Measurements from ENCODE around the gene GSPT1. TPM values are rescaled to one million over a fixed set of nuclear protein-coding genes. Genes with fewer than 3 reads are reported as not detected.
A peak's percentile ranks its signal among the peaks of the same experiment; 100 is the strongest.

Gene GSPT1
- total and polyA plus RNA-seq, 9 of the 15 experiments (the other 6 are each of a cell fraction or from before 2014, with no cell fraction given) = 63.8 to 269 (median 148) TPM

DNA sequence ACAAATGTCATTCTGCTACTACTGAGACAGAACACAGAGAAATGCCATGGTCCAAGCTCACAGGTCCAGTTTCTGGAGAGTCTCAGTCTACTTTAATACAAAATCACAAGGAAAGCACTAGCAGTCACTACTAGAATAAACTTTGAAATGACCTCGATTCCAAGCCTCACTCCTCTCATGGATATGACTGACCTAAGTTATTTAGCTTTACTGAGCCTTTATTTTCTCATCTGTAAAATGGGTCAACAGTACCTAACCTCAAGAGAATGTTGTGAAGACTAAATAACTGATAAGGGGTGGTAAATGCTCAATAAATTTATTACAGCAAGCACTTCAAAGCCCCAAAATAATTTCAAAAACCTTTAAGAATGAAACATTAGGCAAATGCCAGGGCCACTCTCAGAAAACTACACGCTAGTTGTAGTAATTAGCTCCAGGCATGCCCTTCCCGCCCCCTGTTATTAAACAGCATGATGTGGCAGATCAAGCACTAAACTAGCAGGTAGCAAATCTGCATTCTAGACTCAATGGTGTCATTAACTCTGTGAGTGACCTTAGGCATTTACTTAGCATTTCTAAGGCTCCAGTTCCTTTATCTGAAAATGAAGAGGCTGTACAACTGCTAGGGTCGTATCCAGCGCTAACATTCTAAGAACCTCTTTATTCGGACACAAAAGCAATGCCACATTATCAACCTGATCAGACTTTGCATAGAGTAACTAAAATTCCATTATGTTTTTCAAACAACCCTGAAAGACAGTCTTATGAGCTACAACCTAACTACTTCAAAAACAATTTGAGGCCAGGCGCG lies 8.4 kb downstream of the GSPT1 start (continued):
- TF ChIP-seq, protein P1, sequence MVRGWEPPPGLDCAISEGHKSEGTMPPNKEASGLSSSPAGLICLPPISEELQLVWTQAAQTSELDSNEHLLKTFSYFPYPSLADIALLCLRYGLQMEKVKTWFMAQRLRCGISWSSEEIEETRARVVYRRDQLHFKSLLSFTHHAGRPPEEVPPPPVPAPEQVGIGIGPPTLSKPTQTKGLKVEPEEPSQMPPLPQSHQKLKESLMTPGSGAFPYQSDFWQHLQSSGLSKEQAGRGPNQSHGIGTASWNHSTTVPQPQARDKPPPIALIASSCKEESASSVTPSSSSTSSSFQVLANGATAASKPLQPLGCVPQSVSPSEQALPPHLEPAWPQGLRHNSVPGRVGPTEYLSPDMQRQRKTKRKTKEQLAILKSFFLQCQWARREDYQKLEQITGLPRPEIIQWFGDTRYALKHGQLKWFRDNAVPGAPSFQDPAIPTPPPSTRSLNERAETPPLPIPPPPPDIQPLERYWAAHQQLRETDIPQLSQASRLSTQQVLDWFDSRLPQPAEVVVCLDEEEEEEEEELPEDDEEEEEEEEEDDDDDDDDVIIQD (CRISPR knock-in tag; IDR thresholded peaks at IDR 0.05) = no peak

DNA sequence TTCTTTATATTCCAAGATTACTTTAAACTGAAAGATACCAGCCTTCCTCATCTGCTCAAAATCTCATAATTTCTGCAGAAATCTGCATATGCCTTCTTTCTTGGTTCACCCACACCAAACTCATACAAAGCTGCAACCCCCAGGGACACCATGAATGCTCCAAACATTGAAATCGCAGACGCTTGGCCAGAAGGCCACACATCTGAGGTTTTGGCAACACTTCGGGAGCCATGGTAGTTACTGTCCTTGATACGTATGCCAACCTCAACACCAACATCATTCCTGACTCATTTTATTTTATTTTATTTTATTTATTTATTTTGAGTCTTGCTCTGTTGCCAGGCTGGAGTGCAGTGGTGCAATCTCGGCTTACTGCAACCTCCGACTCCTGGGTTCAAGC lies 11.8 kb downstream of the GSPT1 start:
- H3K4me3 ChIP-seq = no peak overlapping the region
- peaks cover 25% of the 10 kb centered on the region for H4K20me1 ChIP-seq (replicated peaks; ENCODE audit: control insufficient read depth, insufficient read depth, low read length)
- FAIRE-seq = no peak
- intact Hi-C loops (cut with micrococcal nuclease) (no loop called here), in situ Hi-C loops (cut with MboI) (no loop called here)
- H2AFZ ChIP-seq (ENCODE audit: low read depth, low read length) = no peak overlapping the region
- no peak overlapping the region for H3K27ac ChIP-seq (ENCODE audit: extremely low read depth, low read depth, low read length)
- no peak overlapping the region for H3K9ac ChIP-seq (ENCODE audit: insufficient read depth in 1 of 2, low read depth in 2 of 2, low read length in 2 of 2)
- no peak for DNase-seq (ENCODE audit: extremely low read depth in 1 of 4, low spot score in 3 of 4)
- no TSS peak for BruUV-seq (replicated peaks)
- no peaks in the 10 kb centered on the region for H3K9me3 ChIP-seq (replicated peaks; ENCODE audit: control insufficient read depth, insufficient read depth, low read depth, low read length)
- H3K27me3 ChIP-seq (ENCODE audit: control insufficient read depth in 2 of 2, insufficient read depth in 2 of 2, low read length in 2 of 2) = no peaks in the 10 kb centered on the region
- H3K79me2 ChIP-seq (ENCODE audit: control insufficient read depth, insufficient read depth, low read length) = peaks cover 94% of the 10 kb centered on the region
- 96% methylated on average over 5 of the region's 6 CpGs for WGBS (ENCODE audit: insufficient coverage, low coverage, missing lambda C conversion rate)
- H3K4me2 ChIP-seq (ENCODE audit: insufficient read depth, low read length) = no peak overlapping the region
- no peak for ATAC-seq
- H3K4me1 ChIP-seq (replicated peaks in 1 of 2; ENCODE audit: control insufficient read depth in 2 of 2, insufficient read depth in 2 of 2, low read length in 2 of 2) = no peaks in the 10 kb centered on the region
- H3K36me3 ChIP-seq (ENCODE audit: control insufficient read depth, insufficient read depth, low read length) = peaks cover 74% of the 10 kb centered on the region
- TF ChIP-seq HNRNPK (IDR thresholded peaks at IDR 0.05; ENCODE audit: low read depth, low read length, poor library complexity, severe bottlenecking) (no peak), PRPF4 (IDR thresholded peaks at IDR 0.05; ENCODE audit: insufficient read depth, low read depth, low read length, poor library complexity, severe bottlenecking) (no peak), SAFB (IDR thresholded peaks at IDR 0.05; ENCODE audit: borderline replicate concordance, low read depth, low read length) (no peak), KDM4B (IDR thresholded peaks at IDR 0.05; ENCODE audit: borderline replicate concordance in 2 of 2, low read depth in 1 of 2) (no peak), SUPT5H (IDR thresholded peaks at IDR 0.05) (0 out of 2 replicates have a peak, but pooled peaks have one; percentile 8), BDP1 (IDR thresholded peaks at IDR 0.05; ENCODE audit: insufficient read depth, insufficient read length) (no peak)
- peaks cover 2% of the 10 kb centered on the region for H3K9me1 ChIP-seq (ENCODE audit: control insufficient read depth, insufficient read depth, low read length)
- ChIA-PET POLR2A (interaction anchor here (1.0 kb wide), 1 partner anchor 107 kb away, joined by 3 read pairs; the partner anchor contains the start of gene ZC3H7A), CTCF (ENCODE audit: low intra/inter-chr PET ratio) (no interaction called here)

Data from K562 (cell line).